Esophagus (tissue), 2 donors: ENCODE data around the gene SNRNP25. TPM values are rescaled to one million over a fixed set of nuclear protein-coding genes. Genes with fewer than 3 reads are reported as not detected.

ENCODE experiments used
- H3K27ac ChIP-seq, 2 donors: one replicate each; pipeline ENCODE4 v1.5.1; 2013; ENCODE audit warnings: low read depth in 2 of 2, mild to moderate bottlenecking in 2 of 2, inconsistent platforms in 1 of 2, low read length in 1 of 2, moderate library complexity in 1 of 2
- H3K27me3 ChIP-seq, 2 donors: one replicate each; pipeline ENCODE4 v1.6.1; 2013; ENCODE audit warnings: low read length in 2 of 2, control low read depth in 1 of 2, mild to moderate bottlenecking in 1 of 2; ENCODE audit not compliant: insufficient read depth in 2 of 2, control insufficient read depth in 1 of 2
- H3K36me3 ChIP-seq, 2 donors: one replicate each; pipeline ENCODE4 v1.6.1; 2013; ENCODE audit warnings: low read length in 1 of 2; ENCODE audit not compliant: control insufficient read depth in 2 of 2, insufficient read depth in 2 of 2
- H3K4me1 ChIP-seq, 2 donors: one replicate each; pipeline ENCODE4 v1.6.1; 2013; ENCODE audit warnings: low read length in 1 of 2; ENCODE audit not compliant: control insufficient read depth in 2 of 2, insufficient read depth in 2 of 2
- H3K4me3 ChIP-seq, 2 donors: one replicate each; pipeline ENCODE4 v1.5.1; 2013; ENCODE audit warnings: low read length in 2 of 2, mild to moderate bottlenecking in 2 of 2, low read depth in 1 of 2, moderate library complexity in 1 of 2
- H3K9me3 ChIP-seq, 2 donors: one replicate each; pipeline ENCODE4 v1.6.1; 2013; ENCODE audit warnings: mild to moderate bottlenecking in 2 of 2, low read depth in 1 of 2, low read length in 1 of 2, moderate library complexity in 1 of 2; ENCODE audit not compliant: control insufficient read depth in 2 of 2, insufficient read depth in 1 of 2
- WGBS, 2 donors: extraction: QIAGEN DNeasy Blood & Tissue Kit; methylation state at CpG; one replicate each; pipeline ENCODE4 v1.1.7; 2013; 5-methylcytosine and 5-hydroxymethylcytosine counted together
- polyA plus RNA-seq, 2 donors: library from polyadenylated mRNA; stranded (reverse); fragments of 200-250 nt; gene quantifications; one replicate each; pipeline ENCODE4 v1.2.3, GENCODE V29; 2013
- donor health status: healthy with polysubstance abuse.
- donor health status: Bipolar disorder and iron deficiency.

Gene SNRNP25
- polyA plus RNA-seq, 2 donors, result 18.1 to 25.6 TPM

DNA sequence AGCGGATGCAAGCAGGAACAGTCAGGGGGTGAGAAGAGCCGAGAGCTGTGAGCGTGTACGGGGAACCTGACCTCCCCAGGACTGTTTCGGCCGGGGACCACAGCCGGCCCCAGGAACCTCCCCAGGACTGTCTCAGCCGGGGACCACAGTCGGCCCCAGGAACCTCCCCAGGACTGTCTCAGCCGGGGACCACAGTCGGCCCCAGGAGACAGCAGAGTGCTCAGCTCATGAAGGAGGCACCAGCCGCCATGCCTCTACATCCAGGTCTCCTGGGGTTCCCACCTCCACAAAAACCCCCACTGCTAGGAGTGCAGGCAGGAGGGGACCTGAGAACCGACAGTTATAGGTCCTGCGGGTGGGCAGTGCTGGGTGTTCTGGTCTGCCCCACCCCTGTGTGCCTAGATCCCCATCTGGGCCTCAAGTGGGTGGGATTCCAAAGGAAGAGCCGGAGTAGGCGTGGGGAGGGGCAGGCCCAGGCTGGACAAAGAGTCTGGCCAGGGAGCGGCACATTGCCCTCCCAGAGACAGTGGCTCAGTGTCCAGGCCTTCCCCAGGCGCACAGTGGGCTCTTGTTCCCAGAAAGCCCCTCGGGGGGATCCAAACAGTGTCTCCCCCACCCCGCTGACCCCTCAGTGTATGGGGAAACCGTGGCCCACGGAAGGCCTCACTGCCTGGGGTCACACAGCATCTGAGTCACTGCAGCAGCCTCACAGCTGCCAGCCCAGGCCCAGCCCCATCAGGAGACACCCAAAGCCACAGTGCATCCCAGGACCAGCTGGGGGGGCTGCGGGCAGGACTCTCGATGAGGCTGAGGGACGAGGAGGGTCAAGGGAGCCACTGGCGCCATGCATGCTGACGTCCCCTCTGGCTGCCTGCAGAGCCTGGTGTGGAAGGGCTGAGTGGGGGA is 14.5 kb downstream of the SNRNP25 start:
- WGBS, 2 donors, result 73 to 76% methylated on average over 24 to 27 of the region's 27 CpGs
- Histone ChIP-seq H3K9me3 (no peaks in the 10 kb centered on the region), H3K27ac (no peak overlapping the region), H3K4me1 (peaks cover 4 to 37% of the 10 kb centered on the region in 2 donors), H3K27me3 (no peaks in the 10 kb centered on the region), H3K4me3 (no peak overlapping the region), H3K36me3 (peaks cover 0 to 28% of the 10 kb centered on the region in 2 donors)

DNA sequence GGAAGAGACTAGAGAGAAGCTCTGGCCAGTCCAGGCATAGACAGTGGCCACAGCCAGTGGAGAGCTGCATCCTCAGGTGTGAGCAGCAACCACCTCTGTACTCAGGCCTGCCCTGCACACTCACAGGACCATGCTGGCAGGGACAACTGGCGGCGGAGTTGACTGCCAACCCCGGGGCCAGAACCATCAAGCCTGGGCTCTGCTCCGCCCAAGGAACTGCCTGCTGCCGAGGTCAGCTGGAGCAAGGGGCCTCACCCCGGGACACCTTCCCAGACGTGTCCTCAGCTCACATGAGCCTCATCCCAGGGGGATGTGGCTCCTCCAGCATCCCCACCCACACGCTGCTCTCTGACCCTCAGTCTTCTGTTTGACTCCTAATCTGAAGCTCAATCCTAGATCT is 15.6 kb downstream of the SNRNP25 start:
- Histone ChIP-seq H3K27me3 (no peaks in the 10 kb centered on the region), H3K4me1 (peaks cover 10 to 46% of the 10 kb centered on the region in 2 donors), H3K27ac (no peak overlapping the region), H3K9me3 (no peaks in the 10 kb centered on the region), H3K4me3 (no peak overlapping the region), H3K36me3 (peaks cover 0 to 18% of the 10 kb centered on the region in 2 donors)
- 47 to 52% methylated on average over 8 of the region's 8 CpGs for WGBS, 2 donors

DNA sequence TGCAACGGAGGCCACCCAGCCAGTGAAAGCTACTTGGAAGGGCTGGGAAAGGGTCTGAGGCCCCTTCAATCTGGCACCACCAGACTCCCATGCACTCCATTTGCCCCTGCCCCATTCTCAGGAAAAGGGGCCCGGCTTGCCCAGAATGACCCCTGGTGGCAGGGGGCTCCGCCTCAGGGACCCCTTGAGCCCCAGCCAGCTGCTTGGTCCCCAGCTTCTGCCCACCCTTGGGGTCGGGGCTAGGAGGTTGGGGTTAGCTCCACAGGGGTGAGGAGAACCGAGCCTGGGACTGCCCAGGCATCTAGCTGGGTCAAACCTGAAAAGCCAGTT is 17.5 kb downstream of the SNRNP25 start:
- Histone ChIP-seq H3K27me3 (no peaks in the 10 kb centered on the region), H3K4me3 (peak overlapping the region; percentile 71 to 78), H3K27ac (peak overlapping the region; percentile 81 to 91), H3K9me3 (no peaks in the 10 kb centered on the region), H3K36me3 (peaks cover 0 to 10% of the 10 kb centered on the region in 2 donors), H3K4me1 (peaks cover 13 to 44% of the 10 kb centered on the region in 2 donors)
- 30 to 41% methylated on average over 5 of the region's 5 CpGs for WGBS, 2 donors

DNA sequence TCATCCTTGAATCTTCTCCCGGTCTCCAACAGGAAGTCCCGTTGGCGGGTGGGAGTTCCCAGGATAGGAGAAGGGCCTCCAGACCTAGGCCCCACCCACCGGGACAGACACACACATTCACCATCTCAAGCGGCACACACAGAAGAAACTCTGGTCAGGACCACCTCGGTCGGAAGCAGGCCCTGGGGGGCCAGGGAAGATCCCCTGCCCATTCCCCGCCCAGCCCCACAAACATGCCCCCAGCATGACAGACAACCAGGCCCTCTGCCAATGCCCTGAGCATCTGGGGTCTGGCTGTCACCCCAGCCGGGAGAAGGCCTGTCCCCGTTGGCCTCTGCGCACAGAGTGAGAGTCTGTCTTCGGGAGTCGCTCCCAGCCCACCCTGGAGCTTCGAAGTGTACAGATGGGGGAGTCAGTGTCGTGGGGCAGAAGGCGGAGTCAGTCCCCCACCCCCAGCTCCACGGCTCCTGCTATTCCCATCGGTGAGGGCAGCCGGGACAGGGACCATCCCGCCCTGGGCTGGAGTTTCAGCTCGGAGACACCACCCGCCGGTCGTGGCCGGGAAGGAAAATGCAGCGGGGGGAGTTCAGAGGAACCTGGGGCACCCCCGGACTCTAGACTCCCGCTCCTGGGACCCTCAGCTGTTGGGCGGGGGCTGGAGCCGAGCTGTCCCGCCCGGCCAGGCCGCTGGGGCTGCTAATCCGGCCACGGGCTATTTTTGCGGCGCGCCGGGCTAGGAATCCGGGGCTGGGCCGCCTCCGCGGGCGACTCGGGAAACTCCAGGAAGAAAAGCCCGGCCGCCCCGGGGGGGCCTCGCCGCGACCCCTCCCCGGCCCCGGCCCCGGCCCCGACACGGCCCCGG is 18.1 kb downstream of the SNRNP25 start:
- H3K27ac ChIP-seq, result peak overlapping the region; percentile 81 to 91
- H3K4me1 ChIP-seq, result peaks cover 17 to 48% of the 10 kb centered on the region in 2 donors
- H3K9me3 ChIP-seq, result no peaks in the 10 kb centered on the region
- H3K27me3 ChIP-seq, result no peaks in the 10 kb centered on the region
- 6 to 14% methylated on average over 42 to 57 of the region's 57 CpGs for WGBS, 2 donors
- H3K4me3 ChIP-seq, result peak overlapping the region; percentile 71 to 78
- H3K36me3 ChIP-seq, result peaks cover 0 to 10% of the 10 kb centered on the region in 2 donors

DNA sequence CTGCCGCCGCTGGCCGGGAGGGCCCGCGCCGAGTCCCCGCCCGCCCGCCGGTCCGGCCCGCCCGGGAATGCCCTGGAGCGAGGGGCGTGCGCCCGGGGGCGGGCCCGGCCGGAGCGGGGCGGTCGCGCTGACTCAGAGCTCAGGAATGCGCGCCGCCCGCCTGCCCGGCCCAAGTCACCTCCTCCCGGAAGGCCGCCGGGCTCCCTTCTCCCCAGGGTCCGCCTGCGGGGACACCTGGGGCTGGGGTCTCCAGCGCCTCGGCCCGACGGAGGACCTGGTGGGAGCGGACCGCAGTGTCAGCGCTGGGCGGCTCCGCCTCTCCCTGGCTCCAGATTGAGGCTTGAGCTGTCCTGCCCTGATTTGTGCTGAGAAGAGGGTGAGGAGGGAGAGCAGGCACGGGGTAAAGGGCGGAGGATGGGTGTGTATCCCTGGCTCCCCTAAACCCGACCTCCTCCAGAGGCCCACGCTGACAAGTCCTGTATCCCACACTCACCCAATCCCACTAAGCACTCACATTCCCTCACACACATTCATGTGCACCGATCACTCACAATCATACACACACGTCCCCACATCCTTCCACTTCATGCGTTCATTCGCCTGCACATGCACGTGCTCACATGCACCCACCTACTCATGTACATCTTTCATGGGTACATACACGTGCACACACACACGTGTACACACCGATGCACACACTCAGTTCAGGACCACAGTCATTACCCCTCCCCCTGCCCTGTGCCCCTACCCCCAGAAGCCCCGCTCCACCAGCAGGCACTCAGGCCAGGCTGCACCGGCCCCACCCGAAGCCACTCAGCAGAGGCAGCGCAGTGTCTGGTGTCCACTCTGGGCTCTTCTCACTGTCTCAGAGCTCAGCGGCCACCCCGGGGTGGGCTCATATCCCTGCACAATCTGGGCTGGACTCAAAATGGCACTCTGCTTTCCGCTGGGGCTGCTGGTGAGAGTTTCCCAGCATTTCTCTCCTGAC is 19.2 kb downstream of the SNRNP25 start, which contains the start of gene RHBDF1:
TSS of gene RHBDF1 (minus strand) at position 71 of the 988 bp plus-strand sequence. CDS start 7,616 bp downstream, outside the sequence.
- Histone ChIP-seq H3K27me3 (no peaks in the 10 kb centered on the region), H3K4me3 (peak within 1 kb of the TSS; percentile 71 to 78), H3K4me1 (peaks cover 24 to 55% of the 10 kb centered on the region in 2 donors), H3K9me3 (no peaks in the 10 kb centered on the region), H3K36me3 (peaks cover 0 to 2% of the 10 kb centered on the region in 2 donors), H3K27ac (peak within 1 kb of the TSS; percentile 81 to 91)
- 19 to 23% methylated on average over 59 to 62 of the region's 62 CpGs for WGBS, 2 donors

DNA sequence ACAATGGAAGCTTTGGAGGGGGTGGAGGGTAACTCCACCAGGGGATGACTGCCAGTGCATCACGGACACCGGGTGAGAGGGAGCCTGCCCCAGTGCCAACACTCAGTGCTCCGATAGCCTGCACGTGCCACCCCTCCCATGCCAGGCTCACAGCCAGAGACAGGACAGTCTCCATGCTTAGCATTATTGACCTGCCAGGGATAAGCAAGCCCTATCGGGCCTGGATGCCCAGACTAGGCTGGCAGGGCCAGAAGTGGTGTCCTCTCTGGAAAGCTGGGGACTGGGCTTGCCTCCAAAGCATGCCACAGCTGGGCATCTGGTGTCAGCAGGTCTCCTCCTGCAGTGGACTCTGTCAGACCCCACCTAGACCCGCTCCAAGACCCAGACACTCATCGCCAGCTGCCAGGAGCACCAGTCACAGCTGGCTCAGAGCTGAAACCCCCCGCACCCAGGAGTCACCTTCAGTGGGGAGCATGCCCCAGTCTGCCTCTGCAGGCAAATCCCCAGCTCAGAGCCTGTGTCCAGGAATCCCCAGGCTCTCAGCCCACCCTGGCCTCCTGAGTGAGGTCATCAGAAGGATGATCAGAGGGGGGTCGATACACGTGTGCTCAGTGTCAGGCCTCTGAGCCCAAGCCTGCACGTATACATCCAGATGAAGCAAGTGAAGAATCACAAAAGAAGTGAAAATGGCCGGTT is 20.6 kb downstream of the SNRNP25 start:
- Histone ChIP-seq H3K4me3 (no peak overlapping the region), H3K27ac (peak overlapping the region in 1 of 2 donors; percentile 36), H3K4me1 (peaks cover 24 to 53% of the 10 kb centered on the region in 2 donors), H3K9me3 (no peaks in the 10 kb centered on the region), H3K36me3 (no peaks in the 10 kb centered on the region), H3K27me3 (no peaks in the 10 kb centered on the region)
- WGBS, 2 donors, result 60 to 66% methylated on average over 12 of the region's 12 CpGs

DNA sequence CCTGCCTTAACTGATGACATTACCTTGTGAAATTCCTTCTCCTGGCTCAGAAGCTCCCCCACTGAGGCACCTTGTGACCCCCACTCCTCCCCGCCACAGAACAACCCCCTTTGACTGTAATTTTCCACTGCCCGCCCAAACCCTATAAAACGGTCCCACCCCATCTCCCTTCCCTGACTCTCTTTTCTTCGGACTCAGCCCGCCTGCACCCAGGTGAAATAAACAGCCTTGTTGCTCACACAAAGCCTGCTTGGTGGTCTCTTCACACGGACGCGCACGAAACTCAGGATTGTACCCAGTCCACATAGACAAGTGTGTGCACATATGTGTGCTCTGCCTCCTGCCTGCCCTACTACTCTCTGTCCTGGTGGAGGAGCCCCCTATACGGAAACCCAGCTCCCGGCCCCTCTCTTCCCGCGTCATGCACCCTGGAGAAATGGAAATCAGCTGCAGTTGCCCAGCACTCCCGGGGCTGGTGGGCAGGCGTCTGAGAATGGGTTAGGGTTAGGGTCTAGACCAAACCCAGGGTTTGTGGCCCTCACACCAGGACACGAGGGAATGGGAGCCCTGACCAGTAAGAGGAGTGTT is 21.2 kb downstream of the SNRNP25 start:
- peaks cover 22 to 54% of the 10 kb centered on the region in 2 donors for H3K4me1 ChIP-seq
- no peak overlapping the region for H3K4me3 ChIP-seq
- 87% methylated on average over 16 of the region's 16 CpGs for WGBS, 2 donors
- no peaks in the 10 kb centered on the region for H3K9me3 ChIP-seq
- peaks cover 0 to 5% of the 10 kb centered on the region in 2 donors for H3K36me3 ChIP-seq
- H3K27ac ChIP-seq, result peak overlapping the region; percentile 72 to 93
- no peaks in the 10 kb centered on the region for H3K27me3 ChIP-seq
